K562 (cell line): ENCODE measurements around the gene BLM. TPM values are rescaled to one million over a fixed set of nuclear protein-coding genes. Genes with fewer than 3 reads are reported as not detected.

Experiments
- CHCHD3 ChIP-seq: fragments of 250-450 bp; sonication (Bioruptor Pico); IDR thresholded peaks from 2 replicates; pipeline ENCODE4 v2.1.2; 2022; ENCODE audit warnings: mild to moderate bottlenecking
- FOXM1 ChIP-seq, 2 experiments: fragments of 450-650 bp in 1 of 2; sonication (generic) in 1 of 2; formaldehyde crosslinking in 1 of 2; IDR thresholded peaks; 2 replicates each; pipeline versions ENCODE4 v1.6.1 to v1.9.0; 2017 to 2022; ENCODE audit warnings: low read depth in 2 of 2, mild to moderate bottlenecking in 2 of 2, missing genetic modification reagents in 1 of 2, moderate library complexity in 1 of 2
- MTF1 ChIP-seq: fragments of 250-450 bp; sonication (Bioruptor Pico); IDR thresholded peaks from 2 replicates; pipeline ENCODE4 v1.9.0; 2021; ENCODE audit warnings: moderate library complexity, mild to moderate bottlenecking, inconsistent platforms, borderline replicate concordance
- ZBTB40 ChIP-seq, 2 experiments: fragments of 450-650 bp in 1 of 2; sonication (generic) in 1 of 2; formaldehyde crosslinking in 1 of 2; IDR thresholded peaks; 2 replicates each; pipeline versions ENCODE4 v1.7.1 to v1.9.0; 2016 to 2022; ENCODE audit warnings: inconsistent platforms in 1 of 2, mild to moderate bottlenecking in 1 of 2, missing genetic modification reagents in 1 of 2
- ZNF316 ChIP-seq: fragments of 450-650 bp; IDR thresholded peaks from 2 replicates; pipeline ENCODE4 v1.6.1; 2016
- ZNF407 ChIP-seq: fragments of 450-650 bp; IDR thresholded peaks from 2 replicates; pipeline ENCODE4 v1.6.1; 2016; ENCODE audit warnings: low read depth
- polyA plus RNA-seq, 8 experiments: library from polyadenylated mRNA; depleted of rRNA in 4 of 8; stranded (reverse) in 5 of 8; unstranded in 3 of 8; fragments of >200 nt; fragmentation: Nextera tagmentation in 2 of 8; fragmentation: Illumina TruSeq in 1 of 8; extraction: Ambion mirVana in 2 of 8; extraction: Trizol in 1 of 8; gene quantifications; 2 replicates each; pipeline versions ENCODE4 v1.2.1 to v1.2.3, GENCODE V29; 2011 to 2014; ENCODE audit warnings: inconsistent platforms in 1 of 8, missing spikeins in 1 of 8
- total RNA-seq, 7 experiments: library from RNA; depleted of rRNA in 6 of 7; stranded (reverse); fragments of >200 nt in 6 of 7; fragmentation: Illumina TruSeq in 2 of 7; extraction: Trizol in 2 of 7; gene quantifications; 2 replicates each; pipeline versions ENCODE4 v1.2.1 to v1.2.3, GENCODE V29; 2011 to 2021; ENCODE audit warnings: low replicate concordance in 1 of 7

BLM gene
- total and polyA plus RNA-seq, 9 of the 15 experiments (the other 6 are each of a cell fraction or from before 2014, with no cell fraction given): 21.0 to 56.0 (median 43.9) TPM

DNA sequence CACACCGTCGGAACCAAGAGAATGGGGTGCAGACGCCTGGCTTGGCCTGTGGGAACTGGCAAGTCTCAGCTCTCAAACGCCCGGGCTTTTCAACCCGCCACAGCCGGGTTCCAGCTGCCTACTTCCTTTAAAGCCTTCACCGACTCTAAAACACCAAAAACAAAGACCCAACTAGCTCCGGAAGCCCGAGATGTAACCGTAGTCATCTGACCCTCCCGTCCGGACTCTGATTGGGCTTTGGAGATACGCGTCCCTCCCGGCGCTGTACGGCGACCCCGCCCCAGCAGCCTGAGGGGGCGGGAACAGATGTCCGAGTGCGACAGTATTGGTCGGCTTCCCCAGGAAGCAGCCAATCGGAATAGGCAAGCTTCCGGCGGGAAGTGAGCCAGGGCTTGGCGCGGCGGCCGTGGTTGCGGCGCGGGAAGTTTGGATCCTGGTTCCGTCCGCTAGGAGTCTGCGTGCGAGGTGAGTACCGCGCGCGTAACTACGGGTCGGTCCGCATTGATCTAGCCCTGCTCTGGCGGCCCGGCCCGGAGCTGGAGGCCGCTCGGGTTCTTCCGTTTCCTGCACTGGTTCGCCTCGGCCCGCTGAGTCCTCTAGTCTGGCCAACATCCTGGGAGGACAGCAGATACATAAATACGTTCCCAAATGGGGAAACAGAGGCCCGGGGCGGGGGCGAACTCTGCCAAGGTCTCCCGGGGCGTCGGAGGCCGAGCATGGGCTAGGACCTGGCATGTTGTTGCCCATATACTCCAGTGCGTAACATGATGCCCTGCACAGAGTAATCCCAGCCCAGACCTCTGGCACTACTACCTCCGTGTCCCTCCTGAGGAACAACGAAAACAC lies at the start of gene BLM (continued):
- no peak; the same call in 1 of the 2 replicates for TF ChIP-seq FOXM1 (IDR thresholded peaks at IDR 0.05; ENCODE audit: low read depth)
- no peak for TF ChIP-seq FOXM1 (CRISPR knock-in tag; IDR thresholded peaks at IDR 0.05; ENCODE audit: low read depth)
- TF ChIP-seq ZNF316: no peak
- TF ChIP-seq MTF1 (CRISPR knock-in tag): no peak
- TF ChIP-seq CHCHD3: 0 out of 2 replicates have a peak, but pooled peaks have one; percentile 18
- peak; percentile 65; the same call in 1 of the 2 replicates for TF ChIP-seq ZNF407
- TF ChIP-seq ZBTB40 (IDR thresholded peaks at IDR 0.05): peak; percentile 79
- TF ChIP-seq ZBTB40 (CRISPR knock-in tag; IDR thresholded peaks at IDR 0.05): no peak
